CD1c-positive myeloid dendritic cell (primary cell): Measurements from ENCODE around the gene ZNF81.
"Not testable (repeated sequence)": the region's sequence is repeated elsewhere in the genome, so short reads cannot be mapped to it uniquely, and the experiment has no call there.

Experiments used
- DNase-seq: peaks from one replicate; pipeline ENCODE4 v3.0.0-alpha.2; 2016; ENCODE audit errors: extremely low spot score

ZNF81 gene

GRCh38 chrX:47844117-47844516 lies 7.4 kb downstream of the ZNF81 start:
- no peak for DNase-seq

DNA sequence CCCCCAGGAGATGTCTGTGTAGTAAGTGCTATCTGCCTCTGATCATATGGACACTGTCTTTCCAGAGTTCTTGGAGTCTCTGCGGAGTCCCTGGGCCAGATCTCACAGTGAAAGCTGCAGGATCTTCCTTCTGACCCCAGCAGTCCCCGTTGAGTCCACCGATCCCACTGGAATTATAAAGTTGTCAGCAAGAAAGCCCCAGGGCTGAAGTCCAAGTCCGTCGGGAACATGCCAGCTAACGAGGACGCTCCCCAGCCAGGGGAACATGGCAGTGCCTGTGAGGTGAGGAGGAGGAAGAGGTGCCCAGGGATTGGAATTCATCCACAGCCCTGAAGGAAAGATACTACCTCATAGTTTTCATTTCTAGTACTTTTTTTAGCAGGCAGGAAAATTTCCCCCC lies 9.3 kb downstream of the ZNF81 start:
- DNase-seq, result no peak

- DNase-seq, result no peak
These were observed 13.1 kb downstream of the ZNF81 start for GRCh38 chrX:47849778-47850177.

- not testable (repeated sequence) for DNase-seq
These were observed 13.7 kb downstream of the ZNF81 start for GRCh38 chrX:47850389-47850788.

- no peak for DNase-seq
These were observed 14.2 kb downstream of the ZNF81 start for GRCh38 chrX:47850901-47851300.

- DNase-seq, result peak; percentile 2
These were observed 17.8 kb downstream of the ZNF81 start for GRCh38 chrX:47854474-47854873.

GRCh38 chrX:47859686-47860085 lies 23.0 kb downstream of the ZNF81 start:
- DNase-seq, result no peak

GRCh38 chrX:47862680-47863079 lies 26.0 kb downstream of the ZNF81 start:
- DNase-seq, result no peak

DNA sequence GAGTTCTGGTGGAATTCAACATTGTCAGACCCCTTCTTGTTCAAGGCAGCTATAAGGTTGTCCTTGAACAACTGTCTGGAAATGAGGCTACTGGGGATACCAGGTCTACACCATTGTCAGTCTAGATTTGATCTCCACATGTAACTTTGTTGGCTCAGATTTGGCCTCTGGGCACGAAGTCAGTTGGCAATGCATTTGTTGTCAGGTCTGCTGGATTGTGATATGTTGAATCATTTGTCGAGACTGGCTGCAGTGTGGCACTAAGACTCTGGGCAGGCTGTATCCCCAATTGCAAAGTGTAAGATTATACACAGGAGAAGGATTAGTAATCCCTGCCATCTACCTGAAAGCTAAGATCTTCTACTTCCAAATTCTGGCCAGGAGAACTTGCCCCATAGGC lies 26.5 kb downstream of the ZNF81 start:
- DNase-seq, result no peak

- DNase-seq, result no peak
These were observed 27.6 kb downstream of the ZNF81 start for GRCh38 chrX:47864300-47864699.

- no peak for DNase-seq
These were observed 28.1 kb downstream of the ZNF81 start for GRCh38 chrX:47864785-47865184.

DNA sequence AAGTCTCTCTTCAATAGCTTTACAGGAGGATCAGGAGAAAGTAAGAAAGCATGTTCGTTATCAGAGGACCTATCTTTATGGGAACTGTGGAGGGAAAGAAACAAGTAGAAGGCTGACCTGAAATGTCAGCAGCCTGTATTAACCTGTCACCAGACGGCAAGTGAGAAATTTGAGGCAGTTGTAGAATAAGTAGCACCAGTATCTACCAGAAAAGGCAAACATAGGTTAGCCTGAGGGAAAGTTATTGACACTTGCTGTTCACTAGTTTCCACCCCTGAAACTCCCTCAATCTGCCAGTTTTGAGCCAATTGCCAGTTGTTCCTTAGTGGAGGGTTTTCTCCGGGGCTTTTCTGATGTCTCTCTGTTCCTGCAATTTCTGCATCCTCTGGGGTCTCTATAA lies 36.4 kb downstream of the ZNF81 start:
- DNase-seq, result no peak

DNA sequence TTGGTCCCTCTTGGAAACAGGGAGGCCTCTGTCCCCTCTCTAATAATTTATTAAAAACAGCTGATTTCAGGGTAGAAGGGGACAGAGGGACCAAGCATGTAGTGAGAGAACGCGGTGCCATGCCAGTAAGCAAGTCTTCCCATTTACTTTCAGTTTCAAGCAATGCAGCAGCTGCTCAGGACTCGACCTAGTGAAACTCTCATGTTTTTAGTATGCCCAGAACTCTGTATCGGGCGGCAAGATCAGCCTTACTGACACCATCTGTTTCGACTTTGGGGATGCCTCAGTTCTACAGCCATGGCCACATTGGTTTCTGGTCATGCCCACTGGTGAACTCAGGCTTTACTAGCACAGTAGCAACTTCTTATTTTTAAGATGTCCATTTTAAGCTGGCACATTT lies 40.6 kb downstream of the ZNF81 start:
- DNase-seq, result no peak

DNA sequence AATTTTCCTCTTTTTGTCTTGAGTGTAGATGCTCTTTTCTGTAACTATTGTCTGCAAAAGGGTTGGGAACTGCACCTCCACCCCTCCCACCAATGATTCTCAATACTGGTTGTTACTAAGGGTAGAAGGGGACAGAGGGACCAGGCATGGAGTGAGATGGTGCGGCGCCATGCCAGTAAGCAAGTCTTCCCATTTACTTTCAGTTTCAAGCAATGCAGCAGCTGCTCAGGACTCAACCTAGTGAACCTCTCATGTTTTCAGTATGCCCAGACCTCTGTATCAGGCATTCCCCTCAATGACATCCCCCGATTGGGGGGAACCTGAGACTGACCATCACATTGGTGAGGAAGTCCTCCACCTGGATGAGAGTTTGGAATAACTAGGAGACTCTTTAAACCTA lies 41.5 kb downstream of the ZNF81 start:
- no peak for DNase-seq

DNA sequence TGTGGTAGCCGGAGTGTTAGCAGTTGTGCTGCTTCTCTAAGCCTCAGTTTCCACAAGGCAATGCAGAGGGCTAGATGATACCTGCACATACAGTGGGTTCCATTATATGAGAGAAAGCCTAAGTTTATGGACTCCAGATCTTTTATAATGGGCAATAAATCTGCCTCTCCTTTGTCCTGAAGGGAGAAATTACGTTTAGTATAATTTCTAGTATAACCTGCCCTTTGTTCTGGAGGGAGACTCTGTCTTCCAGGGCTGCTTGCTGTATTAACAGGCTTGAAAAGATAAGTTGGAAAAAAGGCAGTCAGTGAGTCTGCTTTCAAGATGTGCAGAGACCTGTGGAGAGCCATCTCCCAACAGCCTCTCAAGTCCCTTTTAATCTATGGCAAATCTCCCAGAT lies 42.8 kb downstream of the ZNF81 start:
- DNase-seq, result no peak

DNA sequence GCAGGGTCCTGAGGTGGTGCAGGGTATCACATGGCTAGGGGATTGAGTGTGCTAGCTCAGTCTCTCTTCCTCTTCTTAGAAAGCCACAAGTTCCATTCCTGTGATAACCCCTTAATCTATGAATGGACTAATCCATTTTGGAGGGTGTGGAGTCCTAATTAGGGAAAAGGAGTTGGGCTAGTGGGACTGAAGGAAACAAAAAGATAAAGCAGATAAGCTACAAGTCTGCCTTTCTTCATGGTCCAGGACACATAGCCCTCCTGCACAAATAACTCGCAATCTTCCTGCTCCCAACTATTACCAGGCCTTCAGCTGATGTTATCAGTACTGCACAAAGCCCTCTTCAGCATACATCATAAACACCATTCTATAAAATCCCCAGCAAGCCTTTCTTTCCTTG lies 44.2 kb downstream of the ZNF81 start:
- DNase-seq, result no peak

DNA sequence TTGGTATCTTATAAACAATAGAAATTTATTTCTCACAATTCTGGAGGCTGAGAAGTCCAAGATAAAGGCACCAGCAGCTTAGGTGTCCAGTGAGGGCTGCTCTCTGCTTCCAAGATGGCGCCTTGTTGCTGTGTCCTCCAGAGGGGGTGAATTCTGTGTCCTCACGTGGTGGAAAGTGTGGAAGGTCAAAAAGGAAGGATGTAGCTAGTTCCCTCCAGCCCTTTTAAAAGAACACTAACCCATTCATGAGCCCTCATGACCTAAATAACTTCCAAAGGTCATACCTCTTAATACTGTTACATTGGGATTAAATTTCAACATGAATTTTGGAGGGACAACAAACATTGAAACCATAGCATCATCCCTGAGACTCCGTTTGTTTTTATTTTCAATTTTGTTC lies 48.8 kb downstream of the ZNF81 start:
- no peak for DNase-seq

- no peak for DNase-seq
These were observed 61.3 kb downstream of the ZNF81 start for GRCh38 chrX:47898024-47898423.

- DNase-seq, result peak; percentile 45
These were observed 64.1 kb downstream of the ZNF81 start for GRCh38 chrX:47900833-47901232.

DNA sequence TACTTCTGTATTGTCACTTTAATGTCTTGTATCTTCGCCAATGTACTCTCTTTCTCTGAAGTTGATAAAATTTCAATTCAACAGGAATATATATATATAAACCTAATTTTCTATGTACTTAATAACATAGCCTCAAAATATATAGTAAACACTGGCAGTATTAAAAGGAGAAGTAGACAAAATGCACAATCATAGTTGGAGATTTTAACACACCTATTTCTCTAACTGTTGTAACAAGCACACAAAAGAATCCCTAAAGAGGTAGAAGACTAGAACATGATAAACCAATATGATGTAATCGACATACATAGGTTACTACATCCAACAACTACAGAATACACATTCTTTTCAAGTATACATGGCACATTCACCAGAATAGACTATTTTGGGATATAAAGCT lies 65.5 kb downstream of the ZNF81 start:
- no peak for DNase-seq

- DNase-seq, result no peak
These were observed 79.3 kb downstream of the ZNF81 start for GRCh38 chrX:47915886-47916493.

DNA sequence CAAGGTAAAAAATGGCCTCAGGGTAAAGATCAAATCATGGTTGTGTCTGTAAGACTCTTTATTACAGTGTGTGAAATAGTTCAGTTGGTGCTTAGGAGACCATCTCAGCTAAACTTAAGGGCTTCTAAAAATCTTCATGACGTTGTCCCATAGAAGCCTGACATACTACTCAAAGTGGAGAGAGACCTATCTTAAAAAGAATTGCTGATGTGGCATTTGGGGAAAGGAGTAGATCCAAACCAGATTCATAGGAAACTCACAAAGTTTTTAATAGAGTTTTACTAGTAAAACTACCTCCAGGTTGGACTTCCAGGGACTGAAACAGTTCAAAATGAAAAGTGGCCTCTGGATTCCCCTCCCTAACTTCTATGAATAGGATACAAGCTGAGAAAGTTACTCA lies 81.6 kb downstream of the ZNF81 start:
- DNase-seq, result no peak

DNA sequence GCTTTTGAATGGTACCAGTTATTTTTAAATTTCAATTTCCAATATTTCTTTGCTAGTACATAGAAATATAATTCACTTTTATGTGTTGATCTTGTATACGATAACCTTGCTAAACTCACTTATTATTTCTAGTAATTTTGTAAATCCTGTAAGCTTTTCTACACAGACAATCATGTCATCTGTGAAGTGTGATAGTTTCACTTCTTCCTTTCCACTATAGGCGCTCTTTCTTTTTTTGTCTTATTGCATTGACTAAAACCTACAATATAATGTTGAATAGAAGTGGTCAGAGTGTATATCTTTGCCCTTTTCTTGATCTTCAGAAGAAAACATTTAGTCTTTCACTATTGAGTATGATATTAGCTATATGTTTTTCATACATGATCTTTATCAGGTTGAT lies 90.5 kb downstream of the ZNF81 start:
- DNase-seq, result no peak

DNA sequence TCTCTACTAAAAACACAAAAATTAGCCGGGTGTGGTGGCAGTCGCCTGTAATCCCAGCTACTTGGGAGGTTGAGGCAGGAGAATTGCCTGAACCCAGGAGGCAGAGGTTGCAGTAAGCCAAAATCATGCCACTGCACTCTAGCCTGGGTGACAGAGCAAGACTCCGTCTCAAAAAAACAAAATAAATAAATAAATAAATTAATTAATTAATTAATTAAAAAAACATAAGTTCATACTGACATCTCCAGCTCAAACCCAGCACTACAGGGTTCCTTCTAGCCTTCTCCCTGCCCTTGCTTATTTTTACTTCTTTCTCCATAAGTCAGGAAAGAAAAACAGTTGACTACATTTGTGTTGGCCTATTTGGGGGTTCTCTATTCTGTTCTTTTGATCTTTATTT lies 95.3 kb downstream of the ZNF81 start:
- not testable (repeated sequence) for DNase-seq

GRCh38 chrX:47933946-47934345 lies 97.2 kb downstream of the ZNF81 start:
- DNase-seq, result no peak
